Measurements from ENCODE around the gene NECAB2. TPM values are rescaled to one million over a fixed set of nuclear protein-coding genes. Genes with fewer than 3 reads are reported as not detected.

Gene NECAB2
- total and polyA plus RNA-seq, 2 experiments from 2014 or later, result 1.6 to 5.1 TPM

- peak; percentile 66 for ATAC-seq
- Mint-ChIP-seq H3K27ac (no peak overlapping the region), H3K36me3 (ENCODE audit: low read depth) (peaks cover 17% of the 10 kb centered on the region), H3K4me1 (peaks cover 11% of the 10 kb centered on the region), H3K27me3 (ENCODE audit: insufficient read depth, low read depth, poor library complexity) (peaks cover 17% of the 10 kb centered on the region), H3K9me3 (no peaks in the 10 kb centered on the region; the same call in 1 of the 3 replicates), H3K4me3 (no peak overlapping the region)
- no peak overlapping the region for H3K4me3 ChIP-seq
- H2AFZ ChIP-seq, result no peak overlapping the region
- H3K9me2 ChIP-seq (ENCODE audit: insufficient read depth), result no peaks in the 10 kb centered on the region
- H3F3A ChIP-seq (replicated peaks; ENCODE audit: low read depth), result no peaks in the 10 kb centered on the region
- H4K20me1 ChIP-seq (replicated peaks; ENCODE audit: insufficient read depth), result no peaks in the 10 kb centered on the region
- peaks cover 6% of the 10 kb centered on the region; the same call in 1 of the 2 replicates for H3K4me1 ChIP-seq (ENCODE audit: insufficient read depth)
- DNase-seq (ENCODE audit: low spot score), result peak; percentile 66
- H3K27me3 ChIP-seq (ENCODE audit: insufficient read depth), result no peaks in the 10 kb centered on the region
- no peaks in the 10 kb centered on the region for H3K79me2 ChIP-seq (replicated peaks; ENCODE audit: insufficient read depth)
- H3K36me3 ChIP-seq (ENCODE audit: insufficient read depth), result no peaks in the 10 kb centered on the region
- TF ChIP-seq CTCF (conservative IDR thresholded peaks at IDR 0.05; ENCODE audit: low read depth in 2 of 2), result peak; percentile 60 to 69
- TF ChIP-seq JUNB (IDR thresholded peaks at IDR 0.05; ENCODE audit: unreplicated experiment), result no peak
- TF ChIP-seq, protein P1, sequence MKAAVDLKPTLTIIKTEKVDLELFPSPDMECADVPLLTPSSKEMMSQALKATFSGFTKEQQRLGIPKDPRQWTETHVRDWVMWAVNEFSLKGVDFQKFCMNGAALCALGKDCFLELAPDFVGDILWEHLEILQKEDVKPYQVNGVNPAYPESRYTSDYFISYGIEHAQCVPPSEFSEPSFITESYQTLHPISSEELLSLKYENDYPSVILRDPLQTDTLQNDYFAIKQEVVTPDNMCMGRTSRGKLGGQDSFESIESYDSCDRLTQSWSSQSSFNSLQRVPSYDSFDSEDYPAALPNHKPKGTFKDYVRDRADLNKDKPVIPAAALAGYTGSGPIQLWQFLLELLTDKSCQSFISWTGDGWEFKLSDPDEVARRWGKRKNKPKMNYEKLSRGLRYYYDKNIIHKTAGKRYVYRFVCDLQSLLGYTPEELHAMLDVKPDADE (IDR thresholded peaks at IDR 0.05), result no peak
- TF ChIP-seq ZNF114 (CRISPR knock-in tag; IDR thresholded peaks at IDR 0.05), result no peak
- TF ChIP-seq STAT1 (IDR thresholded peaks at IDR 0.05; ENCODE audit: unreplicated experiment), result no peak
- TF ChIP-seq POLR2AphosphoS5 (IDR thresholded peaks at IDR 0.05; ENCODE audit: low read depth), result no peak
- H3K4me2 ChIP-seq, result no peak overlapping the region
- H3K27ac ChIP-seq (ENCODE audit: low read depth), result no peak overlapping the region
Measured at GRCh38 chr16:84048270-84048669, 80.2 kb downstream of the NECAB2 start.

- no peak overlapping the region for H3K27ac Mint-ChIP-seq
- H3K4me1 ChIP-seq (ENCODE audit: insufficient read depth), result no peaks in the 10 kb centered on the region; the same call in 1 of the 2 replicates
- TF ChIP-seq NANOG (IDR thresholded peaks at IDR 0.05; ENCODE audit: borderline replicate concordance) (no peak), ZNF331 (CRISPR knock-in tag; IDR thresholded peaks at IDR 0.05; ENCODE audit: low read depth) (no peak), EZH2 (IDR thresholded peaks at IDR 0.05; ENCODE audit: low read depth, unreplicated experiment) (no peak), CREB1 (CRISPR knock-in tag; IDR thresholded peaks at IDR 0.05; ENCODE audit: low read depth) (no peak), EZH2phosphoT487 (IDR thresholded peaks at IDR 0.05; ENCODE audit: unreplicated experiment) (no peak), STAT1 (IDR thresholded peaks at IDR 0.05; ENCODE audit: unreplicated experiment) (no peak)
- TF ChIP-seq, protein P2, sequence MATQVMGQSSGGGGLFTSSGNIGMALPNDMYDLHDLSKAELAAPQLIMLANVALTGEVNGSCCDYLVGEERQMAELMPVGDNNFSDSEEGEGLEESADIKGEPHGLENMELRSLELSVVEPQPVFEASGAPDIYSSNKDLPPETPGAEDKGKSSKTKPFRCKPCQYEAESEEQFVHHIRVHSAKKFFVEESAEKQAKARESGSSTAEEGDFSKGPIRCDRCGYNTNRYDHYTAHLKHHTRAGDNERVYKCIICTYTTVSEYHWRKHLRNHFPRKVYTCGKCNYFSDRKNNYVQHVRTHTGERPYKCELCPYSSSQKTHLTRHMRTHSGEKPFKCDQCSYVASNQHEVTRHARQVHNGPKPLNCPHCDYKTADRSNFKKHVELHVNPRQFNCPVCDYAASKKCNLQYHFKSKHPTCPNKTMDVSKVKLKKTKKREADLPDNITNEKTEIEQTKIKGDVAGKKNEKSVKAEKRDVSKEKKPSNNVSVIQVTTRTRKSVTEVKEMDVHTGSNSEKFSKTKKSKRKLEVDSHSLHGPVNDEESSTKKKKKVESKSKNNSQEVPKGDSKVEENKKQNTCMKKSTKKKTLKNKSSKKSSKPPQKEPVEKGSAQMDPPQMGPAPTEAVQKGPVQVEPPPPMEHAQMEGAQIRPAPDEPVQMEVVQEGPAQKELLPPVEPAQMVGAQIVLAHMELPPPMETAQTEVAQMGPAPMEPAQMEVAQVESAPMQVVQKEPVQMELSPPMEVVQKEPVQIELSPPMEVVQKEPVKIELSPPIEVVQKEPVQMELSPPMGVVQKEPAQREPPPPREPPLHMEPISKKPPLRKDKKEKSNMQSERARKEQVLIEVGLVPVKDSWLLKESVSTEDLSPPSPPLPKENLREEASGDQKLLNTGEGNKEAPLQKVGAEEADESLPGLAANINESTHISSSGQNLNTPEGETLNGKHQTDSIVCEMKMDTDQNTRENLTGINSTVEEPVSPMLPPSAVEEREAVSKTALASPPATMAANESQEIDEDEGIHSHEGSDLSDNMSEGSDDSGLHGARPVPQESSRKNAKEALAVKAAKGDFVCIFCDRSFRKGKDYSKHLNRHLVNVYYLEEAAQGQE (IDR thresholded peaks at IDR 0.05; ENCODE audit: unreplicated experiment), result no peak
- TF ChIP-seq, protein P1 (IDR thresholded peaks at IDR 0.05), result no peak
Measured at GRCh38 chr16:84048871-84049270, 80.8 kb downstream of the NECAB2 start.

More at GRCh38 chr16:84048871-84049270, 80.8 kb downstream of the NECAB2 start:
- peaks cover 23% of the 10 kb centered on the region for H3K36me3 Mint-ChIP-seq (ENCODE audit: low read depth)
- Histone ChIP-seq H3F3A (replicated peaks; ENCODE audit: low read depth) (no peaks in the 10 kb centered on the region), H3K27me3 (ENCODE audit: insufficient read depth) (no peaks in the 10 kb centered on the region), H3K27ac (ENCODE audit: low read depth) (no peak overlapping the region), H3K4me2 (no peak overlapping the region), H3K79me2 (replicated peaks; ENCODE audit: insufficient read depth) (no peaks in the 10 kb centered on the region), H2AFZ (no peak overlapping the region), H3K9me2 (ENCODE audit: insufficient read depth) (no peaks in the 10 kb centered on the region), H3K4me3 (no peak overlapping the region), H3K36me3 (ENCODE audit: insufficient read depth) (no peaks in the 10 kb centered on the region), H4K20me1 (replicated peaks; ENCODE audit: insufficient read depth) (no peaks in the 10 kb centered on the region)
- ATAC-seq, result no peak
- H3K4me3 Mint-ChIP-seq, result no peak overlapping the region
- no peaks in the 10 kb centered on the region; the same call in 1 of the 3 replicates for H3K9me3 Mint-ChIP-seq
- DNase-seq (ENCODE audit: low spot score), result no peak
- peaks cover 13% of the 10 kb centered on the region for H3K27me3 Mint-ChIP-seq (ENCODE audit: insufficient read depth, low read depth, poor library complexity)
- peaks cover 5% of the 10 kb centered on the region; the same call in 2 of the 3 replicates for H3K4me1 Mint-ChIP-seq

All from GM23338 (cell line).